ENCODE data around the gene MTARC1.

The MTARC1 gene

DNA sequence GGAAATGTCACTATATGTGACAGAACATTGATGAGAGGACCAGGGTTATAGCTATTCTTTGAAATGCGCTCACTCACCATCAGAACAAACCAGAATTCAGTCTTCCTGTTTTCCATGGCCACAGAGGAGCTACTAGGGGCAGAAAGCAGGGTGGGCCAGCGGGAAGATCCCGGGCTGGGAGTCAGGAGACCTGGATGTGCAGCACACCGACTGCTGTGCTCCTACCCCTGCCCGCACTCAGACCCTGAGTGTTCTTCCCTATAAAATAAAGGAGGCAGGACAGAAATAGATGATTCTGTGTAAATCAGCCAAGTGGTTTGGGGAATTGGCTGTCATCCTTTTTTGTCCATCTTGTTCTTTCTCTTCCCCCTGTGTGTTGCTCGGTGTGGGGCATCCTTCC, 21.0 kb downstream of the MTARC1 start:
- DNase-seq (ENCODE audit: low spot score), result no peak
- in situ Hi-C loops (cut with MboI; ENCODE audit: low sequenced_read_pairs, unreplicated experiment), result no loop called here
- TF ChIP-seq, protein P1, sequence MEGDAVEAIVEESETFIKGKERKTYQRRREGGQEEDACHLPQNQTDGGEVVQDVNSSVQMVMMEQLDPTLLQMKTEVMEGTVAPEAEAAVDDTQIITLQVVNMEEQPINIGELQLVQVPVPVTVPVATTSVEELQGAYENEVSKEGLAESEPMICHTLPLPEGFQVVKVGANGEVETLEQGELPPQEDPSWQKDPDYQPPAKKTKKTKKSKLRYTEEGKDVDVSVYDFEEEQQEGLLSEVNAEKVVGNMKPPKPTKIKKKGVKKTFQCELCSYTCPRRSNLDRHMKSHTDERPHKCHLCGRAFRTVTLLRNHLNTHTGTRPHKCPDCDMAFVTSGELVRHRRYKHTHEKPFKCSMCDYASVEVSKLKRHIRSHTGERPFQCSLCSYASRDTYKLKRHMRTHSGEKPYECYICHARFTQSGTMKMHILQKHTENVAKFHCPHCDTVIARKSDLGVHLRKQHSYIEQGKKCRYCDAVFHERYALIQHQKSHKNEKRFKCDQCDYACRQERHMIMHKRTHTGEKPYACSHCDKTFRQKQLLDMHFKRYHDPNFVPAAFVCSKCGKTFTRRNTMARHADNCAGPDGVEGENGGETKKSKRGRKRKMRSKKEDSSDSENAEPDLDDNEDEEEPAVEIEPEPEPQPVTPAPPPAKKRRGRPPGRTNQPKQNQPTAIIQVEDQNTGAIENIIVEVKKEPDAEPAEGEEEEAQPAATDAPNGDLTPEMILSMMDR (IDR thresholded peaks at IDR 0.05; ENCODE audit: borderline replicate concordance, control extremely low read depth, extremely low read depth, insufficient read depth, missing control alignments), result no peak

DNA sequence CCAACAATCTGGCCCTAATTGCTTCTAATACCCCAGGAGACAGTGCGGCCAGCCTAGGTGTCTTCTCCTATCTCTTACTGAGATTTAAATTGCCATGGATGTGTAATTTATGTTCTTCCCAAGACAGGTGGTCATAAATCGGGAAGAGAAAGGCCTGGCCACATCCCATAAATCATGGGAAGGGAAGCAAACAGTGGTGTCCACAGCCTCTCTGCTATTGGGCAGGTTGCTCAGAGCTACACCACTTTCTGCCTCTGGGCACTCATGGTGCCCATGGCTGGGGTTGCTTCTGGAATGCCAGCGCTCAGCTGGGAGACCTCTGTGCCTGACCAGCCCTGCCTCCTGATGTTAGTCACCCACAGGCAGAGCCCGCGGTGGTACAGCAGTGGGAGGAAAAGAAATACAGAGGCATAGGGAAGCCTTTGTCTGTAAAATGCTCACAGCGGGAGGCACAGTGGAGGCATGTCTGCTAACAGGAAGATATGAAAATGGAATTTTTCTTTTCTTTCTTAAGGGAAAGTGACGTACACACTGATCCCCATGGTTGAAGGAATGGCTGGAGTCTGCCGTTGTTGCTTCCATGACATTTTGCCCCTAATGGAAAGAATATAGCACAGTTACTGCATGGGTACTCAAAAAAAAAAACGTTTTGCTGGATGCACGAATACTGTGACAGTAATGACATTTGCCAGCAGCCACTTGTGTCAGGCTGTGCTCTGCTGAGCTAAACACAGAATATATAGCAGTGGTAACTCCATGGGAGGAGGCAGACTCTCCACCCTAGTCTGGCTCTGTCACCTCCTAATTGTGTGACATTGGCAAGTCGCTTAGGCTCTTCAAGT, 21.9 kb downstream of the MTARC1 start:
- in situ Hi-C loops (cut with MboI; ENCODE audit: low sequenced_read_pairs, unreplicated experiment), result no loop called here
- no peak for DNase-seq (ENCODE audit: low spot score)

DNA sequence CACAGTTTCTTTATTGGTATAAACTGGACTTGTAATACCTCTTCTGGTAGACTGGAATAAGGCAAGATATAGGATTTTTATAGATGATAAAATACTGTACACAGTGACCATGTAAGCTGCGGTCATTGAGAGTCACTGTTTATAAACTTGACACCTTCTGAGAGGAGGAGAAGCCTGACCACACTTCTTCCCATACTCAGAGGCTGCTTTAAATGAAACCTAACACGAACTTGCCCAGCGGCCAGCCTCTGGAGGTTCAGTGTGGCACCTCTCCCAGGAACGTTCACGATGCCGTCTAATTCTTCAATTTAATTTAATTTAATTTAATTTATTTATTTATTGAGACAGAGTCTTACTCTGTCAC, 22.5 kb downstream of the MTARC1 start:
- TF ChIP-seq, protein P1 (IDR thresholded peaks at IDR 0.05; ENCODE audit: borderline replicate concordance, control extremely low read depth, extremely low read depth, insufficient read depth, missing control alignments), result no peak
- DNase-seq (ENCODE audit: low spot score), result no peak
- in situ Hi-C loops (cut with MboI; ENCODE audit: low sequenced_read_pairs, unreplicated experiment), result no loop called here

More for the DNA sequence above, 21.9 kb downstream of the MTARC1 start:
- TF ChIP-seq, protein P1 (IDR thresholded peaks at IDR 0.05; ENCODE audit: borderline replicate concordance, control extremely low read depth, extremely low read depth, insufficient read depth, missing control alignments), result no peak

DNA sequence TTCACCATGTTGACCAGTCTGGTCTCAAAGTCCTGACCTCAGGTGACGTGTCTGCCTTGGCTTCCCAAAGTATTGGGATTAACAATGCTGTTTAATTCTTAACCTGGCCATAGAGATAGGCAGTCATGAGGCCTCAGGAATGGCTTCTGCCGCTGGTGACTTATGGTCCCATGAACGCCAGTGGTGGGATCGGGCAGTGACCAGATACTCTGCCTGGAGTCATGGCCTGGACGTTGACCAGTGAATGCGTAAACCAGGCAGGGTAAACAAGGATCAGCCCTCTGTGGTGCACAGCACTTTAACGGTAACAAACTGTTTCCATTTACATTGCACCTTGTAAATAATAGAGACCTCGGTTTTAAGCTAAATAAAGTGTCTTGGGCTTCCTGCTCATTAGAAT, 23.0 kb downstream of the MTARC1 start:
- no peak for DNase-seq (ENCODE audit: low spot score)
- in situ Hi-C loops (cut with MboI; ENCODE audit: low sequenced_read_pairs, unreplicated experiment), result no loop called here
- TF ChIP-seq, protein P1 (IDR thresholded peaks at IDR 0.05; ENCODE audit: borderline replicate concordance, control extremely low read depth, extremely low read depth, insufficient read depth, missing control alignments), result no peak

DNA sequence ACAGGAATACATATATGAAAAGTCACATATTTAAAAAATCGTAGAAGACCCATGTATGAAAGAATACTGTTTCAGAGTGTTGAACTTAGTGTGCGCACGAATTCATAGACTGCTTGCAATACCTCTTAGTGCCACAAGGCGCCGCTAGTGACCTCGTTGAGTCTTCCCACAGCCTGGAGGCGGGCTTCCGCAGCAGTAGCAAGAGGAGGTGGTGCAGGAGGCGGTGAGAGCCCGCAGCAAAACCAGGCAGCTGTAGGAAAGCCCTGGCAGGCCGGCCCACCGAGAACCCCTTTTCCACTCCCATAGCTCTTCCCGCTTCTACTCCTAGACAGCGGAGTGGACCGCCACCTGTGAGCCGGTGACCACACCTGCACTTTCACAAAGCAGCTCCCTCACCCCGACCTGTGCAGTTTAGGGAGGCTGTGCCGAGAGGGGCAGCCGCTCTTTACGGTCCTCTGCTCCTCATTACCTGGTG, 23.5 kb downstream of the MTARC1 start:
- peak; percentile 81 for DNase-seq (ENCODE audit: low spot score)
- in situ Hi-C loops (cut with MboI; ENCODE audit: low sequenced_read_pairs, unreplicated experiment), result no loop called here
- TF ChIP-seq, protein P1 (IDR thresholded peaks at IDR 0.05; ENCODE audit: borderline replicate concordance, control extremely low read depth, extremely low read depth, insufficient read depth, missing control alignments), result peak; percentile 90

DNA sequence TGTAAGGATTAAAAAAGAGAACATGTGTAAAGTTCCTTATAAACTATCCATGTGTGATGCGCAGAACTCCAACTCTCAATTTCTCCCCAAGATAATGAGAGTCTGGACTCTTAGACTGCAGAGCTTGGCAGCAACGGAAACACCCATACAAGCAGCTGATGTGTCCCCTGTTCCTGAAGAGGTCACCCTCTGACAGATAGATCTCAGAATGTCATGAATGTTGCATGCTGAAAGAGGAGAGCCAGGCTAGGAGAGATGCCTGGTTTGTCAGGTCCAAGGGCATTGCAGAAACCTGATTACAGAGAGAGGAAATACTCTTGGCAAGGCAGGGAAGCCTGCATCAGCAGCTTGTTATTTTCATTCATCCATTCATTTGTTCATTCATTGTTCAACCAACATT, 24.2 kb downstream of the MTARC1 start:
- in situ Hi-C loops (cut with MboI; ENCODE audit: low sequenced_read_pairs, unreplicated experiment), result no loop called here
- no peak for DNase-seq (ENCODE audit: low spot score)
- TF ChIP-seq, protein P1 (IDR thresholded peaks at IDR 0.05; ENCODE audit: borderline replicate concordance, control extremely low read depth, extremely low read depth, insufficient read depth, missing control alignments), result no peak

All from GM13976 (cell line).